ENCODE measurements around the gene CRIP3. TPM values are rescaled to one million over a fixed set of nuclear protein-coding genes. Genes with fewer than 3 reads are reported as not detected.
A peak's percentile ranks its signal among the peaks of the same experiment; 100 is the strongest.

The CRIP3 gene
- total and polyA plus RNA-seq, 10 of the 15 experiments (the other 5 are each of a cell fraction or from before 2014, with no cell fraction given), result 1.5 to 9.2 (median 2.2) TPM

- TF ChIP-seq REST (IDR thresholded peaks at IDR 0.05; ENCODE audit: low read depth, low read length) (no peak), MTA2 (IDR thresholded peaks at IDR 0.05; ENCODE audit: low read depth) (no peak)
Observed at GRCh38 chr6:43277306-43277642, 31.4 kb downstream of the CRIP3 start (continued).

DNA sequence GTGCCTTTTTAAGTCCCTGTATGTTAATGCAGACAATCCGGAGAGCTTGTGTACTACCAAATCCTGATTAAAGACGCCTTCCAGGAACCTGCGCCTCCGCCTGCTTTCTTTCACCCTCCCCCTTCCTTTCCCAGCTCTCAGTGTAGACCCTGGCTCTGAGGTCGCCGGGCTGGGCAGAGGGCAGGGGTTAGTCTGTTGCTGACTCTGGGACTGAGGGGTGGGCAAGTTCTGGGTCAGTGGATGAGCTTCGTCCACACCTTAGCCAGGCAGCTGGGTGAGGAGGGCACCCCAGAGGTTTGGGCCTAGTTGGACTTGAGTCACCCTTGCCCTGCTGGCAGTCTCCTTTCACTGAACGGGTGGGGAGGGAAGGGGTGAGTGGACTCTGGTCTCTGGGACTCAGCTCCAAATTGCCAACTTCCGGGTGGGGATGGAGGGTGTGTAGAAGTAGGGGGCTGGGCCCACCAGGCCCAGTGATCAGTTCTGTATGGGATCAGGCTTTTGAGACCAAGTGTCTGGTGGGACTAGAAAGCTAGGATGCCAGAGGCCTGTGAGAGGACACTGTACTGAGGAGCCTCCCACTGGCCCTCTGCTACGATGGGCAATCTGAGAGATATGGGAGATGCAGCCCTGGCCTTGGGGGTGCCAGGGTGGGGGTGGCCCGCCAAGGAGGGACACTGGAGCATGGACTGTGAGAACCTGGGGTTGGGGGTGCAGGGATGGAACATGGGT lies 31.9 kb downstream of the CRIP3 start:
- H2AFZ ChIP-seq (ENCODE audit: control insufficient read depth, low read depth, low read length), result no peak overlapping the region
- peaks cover 9% of the 10 kb centered on the region; the same call in 1 of the 2 replicates for H3K4me1 ChIP-seq (ENCODE audit: control insufficient read depth, insufficient read depth, low read length)
- H3K36me3 ChIP-seq (ENCODE audit: control insufficient read depth in 2 of 2, insufficient read depth in 2 of 2, low read length in 1 of 2), result no peaks in the 10 kb centered on the region
- ATAC-seq (no peak), FAIRE-seq (no peak), DNase-seq (ENCODE audit: low read depth, low spot score) (no peak)
- 82% methylated on average over 11 of the region's 11 CpGs for WGBS (ENCODE audit: insufficient coverage, insufficient replicate concordance, low lambda C conversion rate, missing lambda C conversion rate)
- peak overlapping the region; percentile 72 for H3K4me3 ChIP-seq
- in situ Hi-C loops (cut with MboI), result no loop called here
- H3K79me2 ChIP-seq (ENCODE audit: control insufficient read depth, insufficient read depth, low read length), result no peaks in the 10 kb centered on the region
- ChIA-PET POLR2A (no interaction called here), RAD21 (ENCODE audit: unreplicated experiment) (interaction anchor here (1.0 kb wide), 1 partner anchor 12 kb away, joined by 3 read pairs; no protein-coding TSS in a partner anchor), CTCF (interaction anchor here (1.5 kb wide), 1 partner anchor 229 kb away, joined by 5 read pairs; no protein-coding TSS in a partner anchor), SMC1A (ENCODE audit: uncharacterized antibody, unreplicated experiment) (interaction anchor here (1.1 kb wide), 1 partner anchor 8 kb away, joined by 3 read pairs; no protein-coding TSS in a partner anchor)
- intact Hi-C loops (cut with micrococcal nuclease; ENCODE audit: unreplicated experiment), result no loop called here
- no peaks in the 10 kb centered on the region for H4K20me1 ChIP-seq (ENCODE audit: control insufficient read depth, insufficient read depth)
- no peak for TF ChIP-seq RB1 (IDR thresholded peaks at IDR 0.05; ENCODE audit: borderline replicate concordance)
- TF ChIP-seq CBX3 (IDR thresholded peaks at IDR 0.05; ENCODE audit: borderline replicate concordance, low read depth), result no peak
- 0 out of 2 replicates have a peak, but pooled peaks have one; percentile 7 for TF ChIP-seq GATAD2B (conservative IDR thresholded peaks at IDR 0.05; ENCODE audit: low read depth)
- no TSS peak for BruUV-seq (replicated peaks)
- H3K27me3 ChIP-seq (replicated peaks in 1 of 2; ENCODE audit: control insufficient read depth in 2 of 2, insufficient read depth in 2 of 2, low read length in 1 of 2), result no peaks in the 10 kb centered on the region; a peak in 1 of 4 replicates
- no peaks in the 10 kb centered on the region for H3K9me3 ChIP-seq (replicated peaks; ENCODE audit: control insufficient read depth, insufficient read depth, low read length)
- H3K9ac ChIP-seq (ENCODE audit: control insufficient read depth, insufficient read depth, low read length), result no peak overlapping the region
- peak overlapping the region; percentile 83 for H3K4me2 ChIP-seq (ENCODE audit: control insufficient read depth, insufficient read depth)
- H3K27ac ChIP-seq (ENCODE audit: control insufficient read depth, insufficient read depth), result no peak overlapping the region
